ENCODE data around the gene CALN1.

GRCh38 chr7:72243329-72243728, 168.8 kb downstream of the CALN1 start:
- TF ChIP-seq, protein P1, sequence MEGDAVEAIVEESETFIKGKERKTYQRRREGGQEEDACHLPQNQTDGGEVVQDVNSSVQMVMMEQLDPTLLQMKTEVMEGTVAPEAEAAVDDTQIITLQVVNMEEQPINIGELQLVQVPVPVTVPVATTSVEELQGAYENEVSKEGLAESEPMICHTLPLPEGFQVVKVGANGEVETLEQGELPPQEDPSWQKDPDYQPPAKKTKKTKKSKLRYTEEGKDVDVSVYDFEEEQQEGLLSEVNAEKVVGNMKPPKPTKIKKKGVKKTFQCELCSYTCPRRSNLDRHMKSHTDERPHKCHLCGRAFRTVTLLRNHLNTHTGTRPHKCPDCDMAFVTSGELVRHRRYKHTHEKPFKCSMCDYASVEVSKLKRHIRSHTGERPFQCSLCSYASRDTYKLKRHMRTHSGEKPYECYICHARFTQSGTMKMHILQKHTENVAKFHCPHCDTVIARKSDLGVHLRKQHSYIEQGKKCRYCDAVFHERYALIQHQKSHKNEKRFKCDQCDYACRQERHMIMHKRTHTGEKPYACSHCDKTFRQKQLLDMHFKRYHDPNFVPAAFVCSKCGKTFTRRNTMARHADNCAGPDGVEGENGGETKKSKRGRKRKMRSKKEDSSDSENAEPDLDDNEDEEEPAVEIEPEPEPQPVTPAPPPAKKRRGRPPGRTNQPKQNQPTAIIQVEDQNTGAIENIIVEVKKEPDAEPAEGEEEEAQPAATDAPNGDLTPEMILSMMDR (IDR thresholded peaks at IDR 0.05): no peak
- TF ChIP-seq POLR2A (IDR thresholded peaks at IDR 0.05) (no peak), EP300 (IDR thresholded peaks at IDR 0.05) (no peak)

All from ovary (tissue), 3 donors.